Coronary artery (tissue), 2 donors: ENCODE results near the gene EIF3J.

Source experiments
- DNase-seq: peaks from one replicate; pipeline ENCODE4 v3.0.0-alpha.2; 2017; ENCODE audit warnings: low spot score
- H3K27ac ChIP-seq, 2 donors: fragments of 200-600 bp; sonication (generic); one replicate each; pipeline ENCODE4 v1.5.1; 2016 to 2019
- H3K4me3 ChIP-seq: fragments of 200-600 bp; sonication (generic); 2 replicates; pipeline ENCODE4 v1.5.1; 2016; ENCODE audit warnings: mild to moderate bottlenecking, moderate library complexity
- TF ChIP-seq, protein P1 (sequence below): fragments of 200-600 bp; sonication (generic); IDR thresholded peaks from one replicate; pipeline ENCODE4 v1.5.1; 2019; ENCODE audit warnings: antibody characterized with exemption

Gene EIF3J

DNA sequence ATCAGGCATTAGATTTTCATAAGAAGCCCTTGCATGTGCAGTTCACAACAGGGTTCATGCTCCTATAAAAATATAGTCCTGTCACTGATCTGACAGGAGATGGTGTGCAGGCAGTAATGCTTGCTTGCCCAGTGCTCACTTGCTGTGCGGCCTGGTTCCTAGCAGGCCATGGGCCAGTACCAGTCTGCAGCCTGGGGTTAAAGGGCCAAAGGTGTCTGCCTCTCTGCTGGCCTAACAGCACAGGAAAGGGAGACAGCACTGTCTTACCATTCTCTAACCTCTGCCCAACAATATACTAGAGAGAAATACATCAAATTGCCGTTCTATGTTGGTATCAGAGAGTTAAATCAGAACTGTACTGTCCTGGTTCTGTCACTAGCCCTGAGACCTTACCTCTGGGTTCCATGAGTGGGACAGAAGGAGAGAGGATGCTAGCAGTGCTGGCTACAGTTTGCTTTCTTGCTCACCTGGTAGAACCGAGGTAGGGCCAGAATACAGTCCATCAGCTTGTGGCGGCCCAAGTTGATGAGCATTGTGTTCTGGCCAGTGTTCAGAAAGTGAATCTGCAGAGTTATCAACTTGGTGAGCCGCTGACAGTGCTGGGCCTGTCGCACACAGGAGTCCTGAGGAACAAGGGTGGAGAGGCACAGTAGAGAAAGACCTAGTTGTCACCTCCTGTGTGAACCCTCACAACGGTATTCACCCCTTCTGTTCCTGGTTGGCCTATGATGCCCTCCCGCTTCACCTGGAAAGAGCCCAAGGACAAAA lies 28.6 kb downstream of the EIF3J start:
- Histone ChIP-seq H3K4me3 (no peak overlapping the region), H3K27ac (no peak overlapping the region)
- TF ChIP-seq, protein P1, sequence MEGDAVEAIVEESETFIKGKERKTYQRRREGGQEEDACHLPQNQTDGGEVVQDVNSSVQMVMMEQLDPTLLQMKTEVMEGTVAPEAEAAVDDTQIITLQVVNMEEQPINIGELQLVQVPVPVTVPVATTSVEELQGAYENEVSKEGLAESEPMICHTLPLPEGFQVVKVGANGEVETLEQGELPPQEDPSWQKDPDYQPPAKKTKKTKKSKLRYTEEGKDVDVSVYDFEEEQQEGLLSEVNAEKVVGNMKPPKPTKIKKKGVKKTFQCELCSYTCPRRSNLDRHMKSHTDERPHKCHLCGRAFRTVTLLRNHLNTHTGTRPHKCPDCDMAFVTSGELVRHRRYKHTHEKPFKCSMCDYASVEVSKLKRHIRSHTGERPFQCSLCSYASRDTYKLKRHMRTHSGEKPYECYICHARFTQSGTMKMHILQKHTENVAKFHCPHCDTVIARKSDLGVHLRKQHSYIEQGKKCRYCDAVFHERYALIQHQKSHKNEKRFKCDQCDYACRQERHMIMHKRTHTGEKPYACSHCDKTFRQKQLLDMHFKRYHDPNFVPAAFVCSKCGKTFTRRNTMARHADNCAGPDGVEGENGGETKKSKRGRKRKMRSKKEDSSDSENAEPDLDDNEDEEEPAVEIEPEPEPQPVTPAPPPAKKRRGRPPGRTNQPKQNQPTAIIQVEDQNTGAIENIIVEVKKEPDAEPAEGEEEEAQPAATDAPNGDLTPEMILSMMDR, result no peak
- DNase-seq, result no peak

- DNase-seq, result no peak
- H3K27ac ChIP-seq, result no peak overlapping the region
- no peak overlapping the region for H3K4me3 ChIP-seq
- TF ChIP-seq, protein P1, result no peak
Observed at GRCh38 chr15:44566155-44566540, 29.2 kb downstream of the EIF3J start.

- Histone ChIP-seq H3K4me3 (no peak overlapping the region), H3K27ac (no peak overlapping the region)
- no peak for DNase-seq
- TF ChIP-seq, protein P1, result no peak
Observed at GRCh38 chr15:44568338-44568737, 31.4 kb downstream of the EIF3J start.

DNA sequence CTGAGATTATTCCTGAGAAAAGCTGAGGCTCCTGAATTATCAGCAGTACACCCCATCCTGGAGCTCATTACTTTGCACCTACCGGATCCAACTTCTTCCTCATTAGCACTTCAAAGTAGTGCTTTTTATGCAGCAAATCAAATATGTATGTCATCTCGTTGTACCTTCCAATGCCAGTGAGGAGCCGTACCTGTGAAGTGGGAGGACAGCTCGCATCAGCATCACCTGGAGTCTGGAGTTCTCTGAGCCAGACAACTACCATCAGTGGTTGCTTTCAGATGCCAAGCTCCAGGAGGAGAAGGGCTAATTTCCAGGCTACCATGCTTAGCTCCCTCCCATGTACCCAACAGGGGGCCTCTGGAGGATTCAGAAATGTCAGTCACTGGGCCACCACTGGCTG lies 32.4 kb downstream of the EIF3J start:
- TF ChIP-seq, protein P1, result no peak
- H3K4me3 ChIP-seq, result no peak overlapping the region
- DNase-seq, result no peak
- H3K27ac ChIP-seq, result no peak overlapping the region

GRCh38 chr15:44570361-44570760 lies 33.4 kb downstream of the EIF3J start:
- Histone ChIP-seq H3K27ac (no peak overlapping the region), H3K4me3 (no peak overlapping the region)
- TF ChIP-seq, protein P1, result no peak
- no peak for DNase-seq

DNA sequence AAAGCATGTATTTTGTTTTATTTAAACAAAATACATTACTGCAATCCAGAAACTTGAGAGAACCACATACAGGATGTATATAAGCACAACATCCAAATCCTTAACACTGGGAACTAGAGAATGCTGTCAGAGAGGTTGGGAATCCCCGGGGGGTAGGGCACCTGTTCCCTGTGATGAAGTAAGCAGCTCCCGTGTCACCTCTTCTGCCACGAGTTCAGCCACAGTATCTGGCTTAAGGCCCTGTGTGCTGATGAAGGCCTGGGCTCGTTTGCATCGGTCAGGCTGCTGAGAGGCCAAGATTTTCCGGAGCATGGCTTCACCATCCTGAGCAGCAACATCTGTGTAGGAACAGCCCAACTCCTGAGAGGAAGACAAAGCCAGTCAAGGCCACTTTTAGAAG lies 36.4 kb downstream of the EIF3J start:
- Histone ChIP-seq H3K27ac (no peak overlapping the region), H3K4me3 (no peak overlapping the region)
- DNase-seq, result no peak
- TF ChIP-seq, protein P1, result no peak

- H3K27ac ChIP-seq, result no peak overlapping the region
- DNase-seq, result no peak
- TF ChIP-seq, protein P1, result no peak
- H3K4me3 ChIP-seq, result no peak overlapping the region
Observed at GRCh38 chr15:44574734-44575133, 37.8 kb downstream of the EIF3J start.
